ENCODE data around the gene FAM180A. TPM values are rescaled to one million over a fixed set of nuclear protein-coding genes. Genes with fewer than 3 reads are reported as not detected.
"Not testable (repeated sequence)": the region's sequence is repeated elsewhere in the genome, so short reads cannot be mapped to it uniquely, and the experiment has no call there.

Gene FAM180A
- polyA plus RNA-seq (ENCODE audit: insufficient read length in 4 of 4): under 1 TPM in 1 of 4 donors, not detected in 3; 0.19 TPM

DNA sequence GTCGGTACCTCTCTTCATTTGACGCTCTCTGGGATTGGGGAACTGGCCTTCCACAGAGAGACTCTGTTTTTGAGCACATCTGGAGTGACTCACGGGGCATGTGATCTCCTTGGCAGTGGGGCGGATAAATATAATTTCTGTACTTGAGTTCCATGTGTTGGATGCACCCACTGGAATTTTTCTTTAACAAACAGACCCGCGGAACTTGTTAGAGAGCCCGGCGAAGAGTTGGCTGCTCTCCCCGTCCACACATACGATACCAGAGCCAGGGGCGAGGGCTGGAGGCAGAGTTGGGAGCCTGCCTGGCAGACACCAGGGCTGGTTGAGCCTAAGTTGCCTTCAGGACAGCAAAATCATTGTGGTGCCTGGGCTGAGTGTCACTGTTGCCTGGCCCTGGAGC lies at the start of gene FAM180A:
Gene FAM180A, minus strand, starts transcription at position 44 of the 400 bp plus-strand sequence. CDS start 233 bp downstream, outside the sequence.
- no peak for DNase-seq (ENCODE audit: low read depth in 4 of 4, low spot score in 2 of 4)

GRCh38 chr7:135798095-135798494 lies 49.5 kb upstream of the FAM180A start:
- no peak for DNase-seq (ENCODE audit: low read depth in 4 of 4, low spot score in 2 of 4)

- DNase-seq (ENCODE audit: low read depth in 4 of 4, low spot score in 2 of 4): no peak
These were observed 47.4 kb upstream of the FAM180A start for GRCh38 chr7:135795846-135796570.

DNA sequence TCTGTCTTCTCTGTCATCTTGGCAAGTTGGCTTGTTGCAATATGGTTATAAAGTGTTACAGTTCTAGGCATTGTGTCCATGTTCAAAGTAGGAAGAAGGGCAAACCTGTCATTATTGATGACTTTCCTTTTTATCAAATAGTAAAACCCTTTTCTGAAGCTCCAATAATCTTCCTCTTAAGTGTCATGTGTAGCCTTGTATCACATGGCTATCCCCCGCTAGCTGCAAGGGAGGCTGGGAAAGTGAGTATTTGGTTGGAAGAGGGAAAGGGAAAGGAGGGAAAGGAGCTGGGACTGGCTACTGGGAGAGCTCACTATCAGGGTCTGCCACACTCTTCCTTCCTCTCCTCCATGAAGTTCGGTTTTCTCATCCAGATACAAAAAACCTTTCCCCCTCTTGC lies 45.2 kb upstream of the FAM180A start:
- DNase-seq (ENCODE audit: low read depth in 4 of 4, low spot score in 2 of 4): no peak

GRCh38 chr7:135792866-135793265 lies 44.3 kb upstream of the FAM180A start:
- no peak for DNase-seq (ENCODE audit: low read depth in 4 of 4, low spot score in 2 of 4)

- DNase-seq (ENCODE audit: low read depth in 4 of 4, low spot score in 2 of 4): no peak
These were observed 43.7 kb upstream of the FAM180A start for GRCh38 chr7:135792363-135792668.

- no peak for DNase-seq (ENCODE audit: low read depth in 4 of 4, low spot score in 2 of 4)
These were observed 43.1 kb upstream of the FAM180A start for GRCh38 chr7:135791543-135792362.

- DNase-seq (ENCODE audit: low read depth in 4 of 4, low spot score in 2 of 4): no peak
These were observed 41.9 kb upstream of the FAM180A start for GRCh38 chr7:135790371-135790977.

DNA sequence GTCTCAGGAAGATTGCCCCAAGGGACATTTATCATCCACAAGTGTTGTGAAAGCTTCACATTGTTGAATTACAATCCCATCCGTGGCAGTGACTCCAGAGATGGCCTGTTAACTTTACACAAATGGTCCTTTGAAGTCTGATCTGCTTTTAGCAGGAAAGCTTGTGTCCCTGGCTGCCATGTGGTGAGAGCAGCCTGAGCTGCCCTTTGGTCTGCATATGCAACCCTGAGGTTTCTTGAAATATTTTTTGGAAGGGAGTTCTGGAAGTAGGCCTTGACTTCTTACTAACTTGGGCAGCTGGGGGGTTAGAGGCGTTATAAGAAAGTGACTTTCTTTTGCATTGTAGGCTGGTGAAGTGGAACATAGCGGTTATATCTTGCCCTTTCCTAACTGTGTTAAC lies 41.3 kb upstream of the FAM180A start:
- no peak for DNase-seq (ENCODE audit: low read depth in 4 of 4, low spot score in 2 of 4)

GRCh38 chr7:135789431-135789830 lies 40.8 kb upstream of the FAM180A start:
- no peak for DNase-seq (ENCODE audit: low read depth in 4 of 4, low spot score in 2 of 4)

DNA sequence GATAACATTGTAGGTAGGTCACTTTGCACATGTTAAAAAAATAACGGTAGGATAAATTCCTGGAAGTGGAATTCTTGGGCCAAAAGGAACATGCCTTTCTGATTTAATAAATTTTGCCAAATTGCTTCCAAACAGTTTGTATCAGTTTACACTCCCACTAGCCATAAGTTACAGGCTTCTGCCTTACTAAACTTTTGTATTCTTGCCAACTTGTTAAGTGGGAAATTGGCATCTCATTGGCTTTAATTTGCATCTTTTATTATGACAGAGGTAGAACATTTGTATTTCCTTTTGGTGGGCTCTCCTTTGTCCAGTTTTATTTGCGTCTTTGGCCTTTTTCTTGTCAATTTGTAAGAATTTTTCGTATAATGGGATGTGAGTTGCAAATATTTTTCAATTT lies 38.3 kb upstream of the FAM180A start:
- no peak for DNase-seq (ENCODE audit: low read depth in 4 of 4, low spot score in 2 of 4)

DNA sequence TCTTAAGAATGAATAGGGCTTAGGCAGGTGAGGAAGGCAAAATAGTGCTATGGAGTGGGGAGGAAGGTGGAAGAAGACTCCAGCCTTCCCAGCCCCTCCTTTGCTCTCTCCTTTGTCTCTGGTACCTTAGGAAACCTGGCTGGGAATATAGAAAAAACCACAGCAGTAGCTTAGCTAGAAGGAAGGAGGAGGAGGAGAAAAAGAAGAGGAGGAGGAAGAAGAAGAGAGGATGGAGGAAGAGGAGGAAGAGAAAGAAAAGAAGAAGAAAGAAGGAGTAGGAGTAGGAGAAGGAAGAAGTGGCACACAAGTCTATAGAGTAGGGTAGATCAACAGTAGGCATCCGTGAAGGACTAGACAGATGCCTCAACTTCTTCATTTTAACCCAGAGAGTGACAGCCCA lies 36.5 kb upstream of the FAM180A start:
- no peak for DNase-seq (ENCODE audit: low read depth in 4 of 4, low spot score in 2 of 4)

GRCh38 chr7:135784013-135784412 lies 35.4 kb upstream of the FAM180A start:
- no peak for DNase-seq (ENCODE audit: low read depth in 4 of 4, low spot score in 2 of 4)

- DNase-seq (ENCODE audit: low read depth in 4 of 4, low spot score in 2 of 4): no peak
These were observed 34.2 kb upstream of the FAM180A start for GRCh38 chr7:135782801-135783200.

DNA sequence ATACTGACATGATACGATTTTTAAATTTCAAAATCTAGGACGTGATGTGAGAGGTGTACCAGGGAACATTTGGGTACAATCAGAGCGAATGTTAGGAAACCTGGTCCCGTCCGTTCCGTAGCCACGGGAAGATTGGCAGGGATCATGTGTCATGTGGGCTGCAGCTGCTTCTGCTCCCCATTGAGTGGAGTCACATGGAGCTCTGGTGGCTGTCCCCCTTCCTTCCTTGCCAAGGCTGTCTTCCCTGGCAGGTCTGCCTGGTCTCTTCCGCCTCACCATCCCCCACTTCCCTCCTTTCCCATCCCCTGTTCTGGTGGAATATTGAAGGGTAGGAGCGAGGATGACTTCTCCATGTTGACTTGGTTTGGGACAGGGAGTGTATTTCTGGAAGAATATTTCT lies 33.8 kb upstream of the FAM180A start:
- DNase-seq (ENCODE audit: low read depth in 4 of 4, low spot score in 2 of 4): no peak

- no peak for DNase-seq (ENCODE audit: low read depth in 4 of 4, low spot score in 2 of 4)
These were observed 29.2 kb upstream of the FAM180A start for GRCh38 chr7:135777626-135778398.

- DNase-seq (ENCODE audit: low read depth in 4 of 4, low spot score in 2 of 4): not testable (repeated sequence)
These were observed 27.3 kb upstream of the FAM180A start for GRCh38 chr7:135775915-135776314.

DNA sequence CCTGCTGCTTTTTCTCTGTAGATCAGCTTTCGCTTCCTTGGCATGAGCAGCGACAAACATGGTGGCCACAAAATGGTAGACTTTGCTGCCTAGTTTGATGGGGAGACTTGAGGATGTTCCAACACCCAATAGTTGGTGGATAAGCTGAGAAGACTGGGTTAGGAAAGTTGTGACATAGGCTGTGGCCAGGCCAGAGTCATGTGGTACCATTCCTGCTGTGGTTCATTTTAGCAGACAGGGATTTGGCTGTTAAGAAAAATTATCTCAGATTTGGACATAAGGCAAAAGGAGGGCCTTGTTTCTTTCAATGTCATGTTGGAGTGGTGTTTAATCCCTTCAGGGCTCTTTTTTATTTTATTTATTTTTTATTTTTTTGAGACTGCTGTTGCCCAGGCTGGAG lies 26.6 kb upstream of the FAM180A start:
- no peak for DNase-seq (ENCODE audit: low read depth in 4 of 4, low spot score in 2 of 4)

GRCh38 chr7:135774284-135774683 lies 25.7 kb upstream of the FAM180A start:
- DNase-seq (ENCODE audit: low read depth in 4 of 4, low spot score in 2 of 4): no peak

DNA sequence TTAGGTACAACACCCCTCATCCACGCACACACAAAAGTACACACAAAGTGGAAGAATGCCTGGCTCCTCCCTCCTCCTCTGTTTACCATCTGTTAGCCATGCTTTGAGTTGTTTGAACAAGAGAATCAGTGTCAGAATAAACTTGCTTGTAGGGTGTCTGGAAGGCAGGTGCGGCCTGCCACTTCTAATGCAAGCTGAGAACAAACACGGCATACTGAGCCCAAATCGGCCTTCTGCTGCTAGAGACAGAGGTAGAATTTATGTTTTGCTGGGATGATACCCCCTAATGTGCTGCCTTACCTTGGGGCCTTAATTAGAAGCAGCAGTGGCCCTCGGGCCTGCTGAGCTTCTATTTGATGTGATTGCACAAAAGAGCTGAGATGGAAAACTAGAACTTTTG lies 24.9 kb upstream of the FAM180A start:
- no peak for DNase-seq (ENCODE audit: low read depth in 4 of 4, low spot score in 2 of 4)

DNA sequence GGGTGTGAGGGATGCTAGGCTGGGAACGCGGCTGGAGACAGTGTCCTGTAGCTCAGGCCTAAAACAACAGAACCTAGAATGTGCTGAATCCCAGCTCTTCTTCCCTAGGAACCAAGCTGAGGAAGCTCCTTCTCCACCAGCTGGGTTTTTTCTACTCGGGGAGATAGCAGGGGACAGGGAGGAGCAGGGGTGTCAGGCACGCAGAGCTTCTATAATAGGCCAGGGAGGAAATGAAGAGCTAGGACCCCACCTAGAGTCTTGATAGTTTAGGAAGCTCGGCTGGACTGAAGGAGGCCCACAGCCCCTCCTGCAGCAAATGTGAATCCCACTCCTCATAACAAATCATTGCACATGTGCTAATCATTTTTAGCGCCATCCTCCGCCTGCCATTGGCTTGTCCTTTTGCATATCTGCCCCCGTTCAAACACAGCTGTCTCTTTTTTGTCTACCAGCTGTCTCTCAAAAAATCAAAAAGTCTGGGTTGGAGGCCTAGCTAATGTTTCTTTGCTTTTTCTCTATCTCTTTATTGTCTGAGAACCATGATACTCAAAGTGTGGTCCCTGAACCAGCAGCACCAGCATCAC lies 24.1 kb upstream of the FAM180A start:
- no peak for DNase-seq (ENCODE audit: low read depth in 4 of 4, low spot score in 2 of 4)

All from left renal cortex interstitium (tissue), 4 donors.